Cardiac muscle cell (in vitro differentiated cells and primary cell): ENCODE data around the gene AFG3L2. TPM values are rescaled to one million over a fixed set of nuclear protein-coding genes. Genes with fewer than 3 reads are reported as not detected.

Experiments
- DNase-seq, 2 donors: peaks; one replicate each; pipeline versions ENCODE4 v3.0.0 to v3.0.0-alpha.2; 2010 to 2017; ENCODE audit warnings: low read depth in 1 of 2, low spot score in 1 of 2
- H3K27ac ChIP-seq: fragments of 200-600 bp; sonication (generic); 2 replicates; pipeline ENCODE4 v1.5.1; 2016
- H3K27me3 ChIP-seq: fragments of 200-600 bp; sonication (generic); 2 replicates; pipeline ENCODE4 v1.6.0; 2016; ENCODE audit warnings: control low read depth
- H3K36me3 ChIP-seq: fragments of 200-600 bp; sonication (generic); 2 replicates; pipeline ENCODE4 v1.5.1; 2016; ENCODE audit warnings: control low read depth
- H3K4me1 ChIP-seq: fragments of 200-600 bp; sonication (generic); 2 replicates; pipeline ENCODE4 v1.8.1; 2017; ENCODE audit warnings: low read depth, mild to moderate bottlenecking, mixed run types
- H3K4me3 ChIP-seq: fragments of 200-600 bp; sonication (generic); 2 replicates; pipeline ENCODE4 v1.5.1; 2016; ENCODE audit warnings: mild to moderate bottlenecking
- H3K9me3 ChIP-seq: fragments of 200-600 bp; sonication (generic); 2 replicates; pipeline ENCODE4 v1.5.1; 2017; ENCODE audit warnings: low read depth, mild to moderate bottlenecking, control low read depth
- CTCF ChIP-seq: IDR thresholded peaks from 2 replicates; pipeline ENCODE4 v1.5.1; 2012; ENCODE audit warnings: low read depth, mild to moderate bottlenecking, low read length
- polyA plus RNA-seq: library from polyadenylated mRNA; unstranded; fragments of >200 nt; fragmentation: Nextera tagmentation; extraction: Ambion mirVana; gene quantifications from 2 replicates; pipeline ENCODE4 v1.2.1, GENCODE V29; 2016
- total RNA-seq: library from RNA; depleted of rRNA; stranded (reverse); fragments of >200 nt; gene quantifications from 2 replicates; pipeline ENCODE4 v1.2.3, GENCODE V29; 2016

The AFG3L2 gene
- total and polyA plus RNA-seq, 2 experiments from 2014 or later = 83.5 to 97.6 TPM

- TF ChIP-seq CTCF = no peak
- Histone ChIP-seq H3K27me3 (no peaks in the 10 kb centered on the region), H3K36me3 (peaks cover 38% of the 10 kb centered on the region), H3K4me3 (no peak overlapping the region), H3K9me3 (no peaks in the 10 kb centered on the region), H3K4me1 (peaks cover 23% of the 10 kb centered on the region), H3K27ac (no peak overlapping the region)
- DNase-seq = peak in 1 of 2 donors; percentile 44
These were observed 17.5 kb downstream of the AFG3L2 start for GRCh38 chr18:12359515-12359927.

GRCh38 chr18:12352188-12352587 is 24.8 kb downstream of the AFG3L2 start:
- Histone ChIP-seq H3K27me3 (no peaks in the 10 kb centered on the region), H3K9me3 (no peaks in the 10 kb centered on the region), H3K4me3 (no peak overlapping the region), H3K36me3 (peaks cover 76% of the 10 kb centered on the region), H3K27ac (no peak overlapping the region), H3K4me1 (no peaks in the 10 kb centered on the region)
- no peak for TF ChIP-seq CTCF
- no peak for DNase-seq

GRCh38 chr18:12347895-12348294 is 29.1 kb downstream of the AFG3L2 start:
- Histone ChIP-seq H3K9me3 (no peaks in the 10 kb centered on the region), H3K4me3 (no peak overlapping the region), H3K4me1 (no peaks in the 10 kb centered on the region), H3K27me3 (no peaks in the 10 kb centered on the region), H3K27ac (no peak overlapping the region), H3K36me3 (peaks cover 90% of the 10 kb centered on the region)
- no peak for TF ChIP-seq CTCF
- DNase-seq = no peak

GRCh38 chr18:12346240-12346565 is 30.8 kb downstream of the AFG3L2 start:
- Histone ChIP-seq H3K36me3 (peaks cover 84% of the 10 kb centered on the region), H3K4me1 (no peaks in the 10 kb centered on the region), H3K27ac (peak overlapping the region; percentile 39), H3K9me3 (no peaks in the 10 kb centered on the region), H3K27me3 (no peaks in the 10 kb centered on the region), H3K4me3 (no peak overlapping the region)
- no peak for TF ChIP-seq CTCF
- DNase-seq = no peak

GRCh38 chr18:12345491-12346239 is 31.4 kb downstream of the AFG3L2 start:
- Histone ChIP-seq H3K4me1 (no peaks in the 10 kb centered on the region), H3K36me3 (peaks cover 82% of the 10 kb centered on the region), H3K27ac (peak overlapping the region; percentile 39), H3K27me3 (no peaks in the 10 kb centered on the region), H3K9me3 (no peaks in the 10 kb centered on the region), H3K4me3 (no peak overlapping the region)
- no peak for TF ChIP-seq CTCF
- no peak for DNase-seq
